WTC11 (cell line): ENCODE results near the gene RANBP17.

Source experiments
- CTCF ChIP-seq: fragments of 200-600 bp; IDR thresholded peaks from 2 replicates; pipeline ENCODE4 v1.8.0; 2022; ENCODE audit warnings: antibody characterized with exemption
- IRF2 ChIP-seq: sonication (generic); formaldehyde crosslinking; IDR thresholded peaks from 2 replicates; pipeline ENCODE4 v1.8.0; 2022; ENCODE audit warnings: low read depth, missing genetic modification reagents, borderline replicate concordance
- ZBTB21 ChIP-seq: sonication (generic); formaldehyde crosslinking; IDR thresholded peaks from 2 replicates; pipeline ENCODE4 v1.8.1; 2023; ENCODE audit warnings: mild to moderate bottlenecking, missing genetic modification reagents, borderline replicate concordance
- TF ChIP-seq, protein P1 (sequence below): sonication (generic); formaldehyde crosslinking; IDR thresholded peaks from 2 replicates; pipeline ENCODE4 v1.8.0; 2022; ENCODE audit warnings: mild to moderate bottlenecking, missing genetic modification reagents
- TF ChIP-seq, protein P2 (sequence below): sonication (generic); formaldehyde crosslinking; IDR thresholded peaks from 2 replicates; pipeline ENCODE4 v1.8.1; 2023; ENCODE audit warnings: mild to moderate bottlenecking, missing genetic modification reagents, moderate library complexity
- TF ChIP-seq, protein P3 (sequence below): sonication (generic); formaldehyde crosslinking; conservative IDR thresholded peaks from 2 replicates; pipeline ENCODE4 v1.8.1; 2023; ENCODE audit warnings: mild to moderate bottlenecking, low read depth, missing genetic modification reagents, moderate library complexity

DNA sequence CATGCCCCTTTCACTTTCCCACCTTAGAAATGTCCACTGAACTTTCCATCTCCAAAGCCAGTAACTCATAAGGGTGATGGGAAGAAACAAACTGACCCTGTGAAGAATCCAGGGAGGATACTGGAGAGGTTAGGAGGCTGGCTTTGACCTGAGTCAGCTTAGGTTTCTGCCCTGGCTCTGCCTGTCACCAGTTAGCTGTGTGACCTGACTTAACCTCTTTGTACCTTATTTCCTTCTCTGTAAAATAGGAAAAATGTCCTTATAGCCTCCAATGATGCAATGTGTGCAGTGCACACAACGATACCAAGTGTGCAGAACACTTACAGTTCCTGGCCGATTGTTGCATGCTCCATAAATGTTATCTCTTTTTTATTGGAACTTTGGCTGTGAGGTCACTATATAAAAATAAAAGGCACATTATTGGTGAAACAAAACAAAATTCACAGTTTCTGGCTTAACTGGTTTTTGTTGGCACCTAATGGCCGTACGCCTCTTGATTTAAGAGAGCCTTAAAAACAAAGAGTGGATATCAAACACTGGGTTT is 40.5 kb upstream of the RANBP17 start:
- TF ChIP-seq, protein P1, sequence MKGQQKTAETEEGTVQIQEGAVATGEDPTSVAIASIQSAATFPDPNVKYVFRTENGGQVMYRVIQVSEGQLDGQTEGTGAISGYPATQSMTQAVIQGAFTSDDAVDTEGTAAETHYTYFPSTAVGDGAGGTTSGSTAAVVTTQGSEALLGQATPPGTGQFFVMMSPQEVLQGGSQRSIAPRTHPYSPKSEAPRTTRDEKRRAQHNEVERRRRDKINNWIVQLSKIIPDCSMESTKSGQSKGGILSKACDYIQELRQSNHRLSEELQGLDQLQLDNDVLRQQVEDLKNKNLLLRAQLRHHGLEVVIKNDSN, result no peak
- TF ChIP-seq CTCF (no peak), IRF2 (CRISPR knock-in tag) (no peak), ZBTB21 (CRISPR knock-in tag) (no peak)
- TF ChIP-seq, protein P2, sequence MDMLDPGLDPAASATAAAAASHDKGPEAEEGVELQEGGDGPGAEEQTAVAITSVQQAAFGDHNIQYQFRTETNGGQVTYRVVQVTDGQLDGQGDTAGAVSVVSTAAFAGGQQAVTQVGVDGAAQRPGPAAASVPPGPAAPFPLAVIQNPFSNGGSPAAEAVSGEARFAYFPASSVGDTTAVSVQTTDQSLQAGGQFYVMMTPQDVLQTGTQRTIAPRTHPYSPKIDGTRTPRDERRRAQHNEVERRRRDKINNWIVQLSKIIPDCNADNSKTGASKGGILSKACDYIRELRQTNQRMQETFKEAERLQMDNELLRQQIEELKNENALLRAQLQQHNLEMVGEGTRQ (CRISPR knock-in tag), result no peak
- TF ChIP-seq, protein P3, sequence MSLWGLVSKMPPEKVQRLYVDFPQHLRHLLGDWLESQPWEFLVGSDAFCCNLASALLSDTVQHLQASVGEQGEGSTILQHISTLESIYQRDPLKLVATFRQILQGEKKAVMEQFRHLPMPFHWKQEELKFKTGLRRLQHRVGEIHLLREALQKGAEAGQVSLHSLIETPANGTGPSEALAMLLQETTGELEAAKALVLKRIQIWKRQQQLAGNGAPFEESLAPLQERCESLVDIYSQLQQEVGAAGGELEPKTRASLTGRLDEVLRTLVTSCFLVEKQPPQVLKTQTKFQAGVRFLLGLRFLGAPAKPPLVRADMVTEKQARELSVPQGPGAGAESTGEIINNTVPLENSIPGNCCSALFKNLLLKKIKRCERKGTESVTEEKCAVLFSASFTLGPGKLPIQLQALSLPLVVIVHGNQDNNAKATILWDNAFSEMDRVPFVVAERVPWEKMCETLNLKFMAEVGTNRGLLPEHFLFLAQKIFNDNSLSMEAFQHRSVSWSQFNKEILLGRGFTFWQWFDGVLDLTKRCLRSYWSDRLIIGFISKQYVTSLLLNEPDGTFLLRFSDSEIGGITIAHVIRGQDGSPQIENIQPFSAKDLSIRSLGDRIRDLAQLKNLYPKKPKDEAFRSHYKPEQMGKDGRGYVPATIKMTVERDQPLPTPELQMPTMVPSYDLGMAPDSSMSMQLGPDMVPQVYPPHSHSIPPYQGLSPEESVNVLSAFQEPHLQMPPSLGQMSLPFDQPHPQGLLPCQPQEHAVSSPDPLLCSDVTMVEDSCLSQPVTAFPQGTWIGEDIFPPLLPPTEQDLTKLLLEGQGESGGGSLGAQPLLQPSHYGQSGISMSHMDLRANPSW (CRISPR knock-in tag), result no peak
